Endometrium (tissue), 2 donors: Measurements from ENCODE around the gene TTC21A.

Experiments used
- FAIRE-seq: peaks from 2 replicates; lab custom pipeline; 2012; peaks lifted over from hg19 to GRCh38; lab: Jason Lieb, UNC
- donor health status: control.
- donor health status: control.

TTC21A gene

GRCh38 chr3:39138804-39139415 is 31.4 kb downstream of the TTC21A start:
- FAIRE-seq, result no peak

- no peak for FAIRE-seq
Observed at GRCh38 chr3:39139442-39139841, 32.0 kb downstream of the TTC21A start.

GRCh38 chr3:39140341-39140971 is 33.0 kb downstream of the TTC21A start:
- no peak for FAIRE-seq

DNA sequence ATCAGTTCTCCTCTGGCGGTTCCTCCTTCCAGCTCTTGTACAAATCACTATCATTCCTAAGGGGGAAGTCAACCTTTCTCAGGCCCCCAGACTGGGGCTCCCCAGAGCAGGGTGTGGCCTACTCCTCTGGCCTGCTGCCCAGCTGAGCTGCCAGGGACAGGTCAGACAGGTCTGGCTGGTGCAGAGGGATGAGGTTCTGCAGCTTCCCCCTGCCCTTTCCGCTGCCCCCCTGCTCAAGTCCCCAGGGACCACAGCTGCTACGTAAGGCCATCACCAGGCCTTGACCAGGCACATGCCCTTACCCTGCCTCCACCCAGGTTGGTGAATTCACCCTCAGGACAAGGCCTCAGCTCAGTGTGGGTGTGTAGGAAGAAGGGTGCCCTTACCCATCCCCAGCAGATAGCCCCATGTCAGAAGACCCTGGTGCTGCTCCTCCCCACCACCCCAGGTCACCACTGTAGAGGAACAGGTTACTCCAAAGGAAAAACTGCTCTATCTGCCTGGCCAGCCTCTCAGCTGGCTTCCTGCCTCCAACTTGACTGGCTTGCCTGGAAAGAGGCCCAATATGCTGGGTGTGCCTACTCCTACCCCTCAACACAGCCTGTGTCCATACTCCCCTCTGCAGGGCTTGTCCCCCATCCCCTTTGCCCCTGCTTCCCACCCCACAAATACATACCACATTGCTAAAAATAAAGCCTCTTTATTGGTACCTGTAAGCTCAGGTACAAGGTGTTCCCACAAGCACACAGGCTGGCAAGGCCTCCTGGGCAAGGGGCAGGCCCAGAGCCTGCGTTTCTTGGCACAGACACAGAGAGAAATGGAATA is 33.9 kb downstream of the TTC21A start:
- FAIRE-seq, result no peak

- no peak for FAIRE-seq
Observed at GRCh38 chr3:39142067-39142466, 34.6 kb downstream of the TTC21A start.

- FAIRE-seq, result no peak
Observed at GRCh38 chr3:39143051-39143885, 35.8 kb downstream of the TTC21A start.

DNA sequence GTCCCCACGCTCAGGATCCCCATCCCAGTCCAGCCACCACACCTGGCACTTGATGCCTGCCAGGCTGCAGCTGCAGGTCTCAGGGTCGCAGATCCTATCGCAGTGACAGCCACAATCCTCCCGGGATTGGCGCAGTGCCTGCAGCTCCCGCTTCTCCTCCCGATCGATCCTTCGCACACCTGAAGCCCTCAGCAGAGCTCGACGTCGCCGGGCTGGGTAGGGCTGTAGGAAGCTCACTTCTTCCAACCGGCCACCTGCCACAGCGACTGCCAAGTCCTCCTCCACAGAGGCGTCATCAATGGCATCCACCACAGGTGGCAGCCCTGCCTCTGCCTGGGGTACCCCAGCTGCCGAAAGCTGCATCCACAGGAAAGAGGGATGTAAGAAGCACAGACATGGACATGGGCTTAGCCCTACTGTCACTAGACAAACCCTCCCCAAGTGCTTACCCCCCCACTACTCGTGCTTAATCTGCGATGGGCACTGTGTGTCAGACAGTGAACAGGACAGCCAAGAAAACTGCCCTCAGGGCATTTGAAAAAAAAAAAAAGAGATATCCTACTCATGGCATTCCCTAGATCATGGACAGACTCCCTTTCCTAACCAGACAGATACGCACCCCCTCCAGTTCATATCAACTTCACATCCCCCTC is 36.7 kb downstream of the TTC21A start:
- FAIRE-seq, result no peak

- no peak for FAIRE-seq
Observed at GRCh38 chr3:39144748-39145380, 37.4 kb downstream of the TTC21A start.

GRCh38 chr3:39146083-39146501 is 38.6 kb downstream of the TTC21A start:
- FAIRE-seq, result no peak

- FAIRE-seq, result no peak
Observed at GRCh38 chr3:39146611-39147591, 39.4 kb downstream of the TTC21A start.

DNA sequence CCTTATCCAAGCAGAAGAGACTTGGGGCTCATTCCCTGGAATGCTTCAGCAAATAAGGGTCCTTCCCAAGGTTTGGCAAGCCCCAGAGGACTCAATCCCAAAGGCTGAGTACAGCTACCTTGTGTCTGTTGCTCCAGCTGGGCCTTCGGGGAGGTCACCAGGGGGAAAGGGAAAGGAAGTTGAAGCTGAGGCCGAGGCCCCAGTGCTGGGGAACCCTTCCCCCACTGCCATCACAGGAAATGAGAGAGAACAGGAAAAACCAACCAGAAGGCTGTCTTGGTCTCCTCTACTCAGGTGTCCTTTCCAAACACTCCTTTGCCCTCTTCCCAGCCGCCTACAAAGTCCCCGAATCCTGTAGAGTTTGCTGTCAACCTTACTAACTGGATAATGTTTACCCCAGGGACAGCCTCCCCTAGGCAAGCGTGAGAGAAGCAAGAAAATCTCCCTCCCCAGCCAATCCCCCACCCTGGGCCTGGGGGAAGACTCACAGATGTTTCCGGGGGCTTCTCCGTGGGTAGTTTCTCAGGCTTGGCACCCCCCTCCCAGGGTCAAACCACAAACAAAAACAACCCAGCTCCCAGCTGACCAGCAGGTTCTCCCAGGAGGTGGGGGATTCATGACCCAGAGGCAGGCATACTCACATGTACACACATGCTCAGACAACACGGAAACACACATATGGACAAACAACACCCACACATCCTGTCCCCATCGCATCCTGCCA is 40.4 kb downstream of the TTC21A start:
- FAIRE-seq, result no peak

DNA sequence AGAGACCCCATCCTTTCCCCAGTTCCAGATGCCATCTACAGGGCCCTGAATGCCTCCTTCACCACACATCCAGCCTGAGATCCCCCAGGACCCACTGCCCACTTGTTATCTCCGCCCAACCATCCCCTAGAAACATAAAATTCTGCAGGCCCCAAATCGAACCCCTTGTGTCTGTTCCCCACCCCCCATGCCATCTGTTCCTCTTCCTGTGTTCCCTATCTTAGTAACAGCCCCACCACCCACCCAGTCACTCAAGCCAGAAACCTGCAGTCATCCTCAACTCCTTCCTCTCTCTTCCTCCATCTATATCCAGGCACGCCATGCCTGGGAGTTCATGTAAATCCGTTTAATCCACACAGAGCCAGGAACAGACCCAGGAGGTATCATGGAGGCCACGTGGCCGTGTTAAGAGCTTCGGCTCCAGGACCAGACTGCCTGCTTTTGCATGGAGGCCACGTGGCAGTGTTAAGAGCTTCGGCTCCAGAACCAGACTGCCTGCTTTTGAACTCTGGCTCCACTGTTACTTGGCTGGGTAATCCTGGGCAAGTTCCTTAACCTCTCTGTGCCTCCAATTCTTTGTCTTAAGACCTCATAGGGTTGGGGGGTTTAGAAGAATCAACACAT is 41.1 kb downstream of the TTC21A start:
- FAIRE-seq, result no peak

DNA sequence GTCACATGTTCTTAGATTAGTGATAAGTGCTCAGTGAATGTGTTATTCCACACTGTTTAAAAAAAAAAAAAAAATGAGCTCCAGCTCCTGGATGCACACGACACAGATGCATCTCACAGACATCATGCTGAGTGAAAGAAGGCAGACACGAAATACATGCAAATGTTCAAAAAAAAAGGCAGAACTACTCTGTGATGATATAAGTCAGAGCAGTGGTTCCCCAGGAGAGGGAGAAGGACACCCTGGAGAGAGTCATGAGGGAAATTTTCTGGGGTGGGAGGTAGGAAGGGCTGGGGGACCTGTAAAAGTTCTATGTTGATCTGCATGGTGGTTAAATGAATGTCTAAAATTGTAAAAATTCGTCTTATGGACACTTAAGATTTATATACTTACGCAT is 41.6 kb downstream of the TTC21A start:
- no peak for FAIRE-seq

DNA sequence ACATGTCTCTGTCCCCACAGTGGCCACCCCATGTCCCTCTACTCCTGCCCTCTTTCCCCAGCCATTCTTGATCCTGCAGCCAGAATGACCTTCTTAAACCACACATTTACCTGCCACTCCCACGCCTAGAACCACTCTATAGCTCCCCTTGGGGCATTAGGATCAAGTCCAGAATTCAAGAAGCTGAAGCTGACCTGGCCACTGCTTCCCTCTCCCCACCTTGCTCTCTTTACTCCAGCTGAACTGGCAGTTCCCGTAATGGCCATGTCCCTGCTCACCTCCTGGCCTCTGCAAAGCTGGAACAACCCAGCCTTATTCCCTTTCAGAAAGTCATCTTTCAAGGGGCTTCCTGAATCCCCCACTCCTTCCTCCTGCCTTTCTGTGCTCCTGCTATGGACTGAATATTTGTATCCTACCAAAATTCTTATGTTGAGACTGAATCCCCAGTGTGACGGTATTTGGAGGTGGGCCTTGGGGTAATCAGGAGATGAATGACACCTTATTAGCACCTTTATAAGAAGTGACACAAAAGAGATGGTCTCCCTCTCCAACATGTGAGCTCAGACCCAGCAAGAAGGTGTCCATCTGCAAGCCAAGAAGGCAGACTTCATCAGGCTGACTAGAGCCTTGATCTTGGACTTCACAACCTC is 42.1 kb downstream of the TTC21A start:
- no peak for FAIRE-seq

- no peak for FAIRE-seq
Observed at GRCh38 chr3:39150148-39150802, 42.8 kb downstream of the TTC21A start.

- FAIRE-seq, result no peak
Observed at GRCh38 chr3:39150803-39151631, 43.5 kb downstream of the TTC21A start.

DNA sequence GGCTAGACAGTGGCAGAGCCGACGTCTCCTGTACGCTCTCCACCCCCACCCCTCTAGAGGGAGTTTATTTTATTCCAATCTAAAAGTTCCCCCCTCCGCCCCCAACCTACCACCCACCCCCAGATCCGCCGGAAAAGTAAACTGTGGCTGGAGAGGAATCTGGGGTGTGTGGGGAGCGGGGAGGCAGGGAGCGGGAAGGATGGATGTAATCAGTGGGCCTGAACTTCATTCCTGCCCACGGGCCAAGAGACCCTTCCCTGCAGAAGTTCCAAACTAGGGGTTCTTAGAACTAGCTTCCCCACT is 46.4 kb downstream of the TTC21A start:
- FAIRE-seq, result no peak
